ENCODE measurements around the gene GATAD2A.
"Not testable (repeated sequence)": the region's sequence is repeated elsewhere in the genome, so short reads cannot be mapped to it uniquely, and the experiment has no call there.

Gene GATAD2A, protein sequence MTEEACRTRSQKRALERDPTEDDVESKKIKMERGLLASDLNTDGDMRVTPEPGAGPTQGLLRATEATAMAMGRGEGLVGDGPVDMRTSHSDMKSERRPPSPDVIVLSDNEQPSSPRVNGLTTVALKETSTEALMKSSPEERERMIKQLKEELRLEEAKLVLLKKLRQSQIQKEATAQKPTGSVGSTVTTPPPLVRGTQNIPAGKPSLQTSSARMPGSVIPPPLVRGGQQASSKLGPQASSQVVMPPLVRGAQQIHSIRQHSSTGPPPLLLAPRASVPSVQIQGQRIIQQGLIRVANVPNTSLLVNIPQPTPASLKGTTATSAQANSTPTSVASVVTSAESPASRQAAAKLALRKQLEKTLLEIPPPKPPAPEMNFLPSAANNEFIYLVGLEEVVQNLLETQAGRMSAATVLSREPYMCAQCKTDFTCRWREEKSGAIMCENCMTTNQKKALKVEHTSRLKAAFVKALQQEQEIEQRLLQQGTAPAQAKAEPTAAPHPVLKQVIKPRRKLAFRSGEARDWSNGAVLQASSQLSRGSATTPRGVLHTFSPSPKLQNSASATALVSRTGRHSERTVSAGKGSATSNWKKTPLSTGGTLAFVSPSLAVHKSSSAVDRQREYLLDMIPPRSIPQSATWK

DNA sequence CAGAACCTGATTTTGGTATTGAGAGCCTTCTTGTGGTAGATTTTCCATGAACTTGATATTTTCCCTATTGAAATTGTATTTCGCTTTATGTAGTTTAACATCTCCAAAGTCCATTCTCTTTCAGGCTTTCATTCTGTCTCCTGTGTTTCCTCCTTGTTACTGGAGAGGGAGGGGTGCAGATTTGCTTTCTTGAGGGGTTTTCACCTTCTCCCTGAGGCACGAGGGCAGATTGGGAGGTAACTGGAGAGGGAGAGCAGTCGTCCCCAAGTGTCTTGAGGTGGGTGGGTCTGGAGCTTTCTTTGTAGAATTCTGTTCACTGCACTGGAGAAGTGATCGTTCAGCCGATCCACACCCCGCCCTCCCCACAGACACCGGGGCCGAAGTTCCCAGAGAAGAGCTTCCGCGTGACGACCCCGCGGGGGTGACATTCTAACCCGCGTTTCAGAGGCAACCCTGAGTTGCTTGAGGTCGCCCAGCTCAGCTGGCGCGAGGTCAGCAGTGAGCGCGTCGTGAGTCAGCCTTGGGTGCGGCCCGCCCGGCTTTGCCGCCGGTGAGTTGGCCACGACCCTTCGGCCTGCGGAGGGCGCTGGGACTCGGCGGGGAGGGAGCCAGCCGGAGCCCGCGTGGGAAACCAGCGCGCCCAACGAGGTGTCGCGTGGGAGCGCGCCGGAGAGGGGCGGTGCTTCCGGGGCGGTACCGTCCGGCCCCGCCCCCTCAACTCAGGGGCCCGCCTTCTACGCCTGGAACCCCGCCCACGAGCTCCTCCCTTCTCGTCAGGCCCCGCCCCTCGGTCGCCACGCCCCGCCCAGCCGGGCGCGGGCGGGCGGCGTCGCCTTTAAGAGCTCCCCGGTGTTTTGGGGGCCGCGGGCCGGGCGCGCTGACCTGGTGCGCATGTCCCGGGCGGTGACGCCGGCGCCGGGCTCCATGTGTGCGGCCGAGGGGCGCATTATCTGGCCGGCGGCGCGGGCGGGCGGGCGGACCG, at the start of gene GATAD2A:
Gene GATAD2A (plus strand): TSS at position 797 of the 982 bp plus-strand sequence. CDS start 59,671 bp downstream, outside the sequence.
- peak; percentile 87 for DNase-seq

DNA sequence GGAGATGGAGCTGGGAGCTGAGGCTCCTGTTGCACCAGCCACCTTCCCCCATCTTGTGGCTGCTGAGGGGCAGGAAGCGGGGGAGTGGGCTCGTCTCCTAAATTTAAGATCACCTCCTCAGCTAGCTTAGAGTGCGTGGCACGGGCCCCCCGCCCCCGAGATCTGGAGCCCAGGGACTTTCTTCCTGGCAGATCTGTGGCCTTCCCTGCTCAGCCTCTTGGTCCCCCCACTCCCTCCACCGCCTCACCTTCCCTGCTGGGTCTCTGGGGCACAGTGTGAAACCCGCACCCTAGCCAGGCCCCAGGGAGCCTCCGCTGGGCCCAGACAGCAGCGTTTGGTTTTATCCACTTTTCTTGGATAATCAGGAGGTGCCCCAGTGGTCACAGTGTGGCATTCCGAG, 49.0 kb upstream of the GATAD2A start:
- no peak for DNase-seq

DNA sequence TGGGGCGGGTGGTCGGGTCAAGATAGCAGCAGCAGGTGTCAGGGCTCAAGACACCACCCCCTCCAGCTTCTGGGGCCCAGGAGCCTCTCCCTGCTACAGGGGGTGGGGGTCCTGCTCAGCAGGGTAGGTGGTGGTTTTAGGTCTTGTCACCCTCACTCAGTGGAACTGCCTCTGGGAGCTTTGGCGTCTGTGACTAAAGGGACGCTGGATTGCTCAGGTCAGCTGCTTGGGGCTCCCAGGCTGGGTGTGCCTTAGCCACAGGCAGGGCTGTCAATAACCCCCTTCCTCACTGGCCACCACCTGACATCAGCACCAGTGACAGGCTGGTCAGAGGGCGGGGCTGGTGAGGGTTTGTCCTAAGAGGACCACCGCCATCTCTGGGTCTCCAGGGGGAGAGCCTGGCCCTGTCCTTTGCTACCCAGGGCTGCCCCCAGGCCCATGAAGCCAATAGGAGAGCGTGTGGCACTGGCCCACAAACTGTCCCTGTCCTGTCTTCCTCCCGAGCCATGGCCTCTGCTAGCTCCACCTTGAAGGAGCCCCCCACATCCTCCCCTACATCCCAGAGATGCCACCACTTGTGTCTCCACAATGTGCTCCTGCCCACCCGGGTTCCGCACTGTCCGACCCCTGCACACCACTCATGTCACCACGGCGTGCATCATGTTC, 48.4 kb upstream of the GATAD2A start:
- DNase-seq: no peak

DNA sequence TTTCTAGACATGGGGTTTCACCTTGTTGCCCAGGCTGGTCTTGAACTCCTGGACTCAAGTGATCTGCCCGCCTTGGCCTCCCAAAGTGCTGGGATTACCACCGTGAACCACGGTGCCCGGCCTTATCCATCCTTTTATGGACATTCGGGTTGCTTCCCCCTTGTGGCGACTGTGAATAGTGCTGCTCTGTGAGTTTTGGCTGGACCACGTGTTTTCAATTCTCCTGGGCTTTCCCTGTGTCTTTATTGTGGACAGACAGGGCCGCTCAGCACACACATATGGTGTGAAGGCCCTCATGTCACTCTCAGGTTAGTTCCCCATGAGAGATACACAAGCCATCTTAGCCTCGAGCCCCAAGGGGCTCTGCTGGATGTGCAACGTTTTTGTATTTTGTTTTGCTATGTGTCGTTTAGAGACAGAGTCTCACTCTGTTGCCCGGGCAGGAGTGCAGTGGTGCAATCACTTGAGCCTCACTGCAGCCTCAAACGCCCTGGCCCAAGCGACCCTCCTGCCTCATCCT, 44.3 kb upstream of the GATAD2A start:
- DNase-seq: peak; percentile 88

DNA sequence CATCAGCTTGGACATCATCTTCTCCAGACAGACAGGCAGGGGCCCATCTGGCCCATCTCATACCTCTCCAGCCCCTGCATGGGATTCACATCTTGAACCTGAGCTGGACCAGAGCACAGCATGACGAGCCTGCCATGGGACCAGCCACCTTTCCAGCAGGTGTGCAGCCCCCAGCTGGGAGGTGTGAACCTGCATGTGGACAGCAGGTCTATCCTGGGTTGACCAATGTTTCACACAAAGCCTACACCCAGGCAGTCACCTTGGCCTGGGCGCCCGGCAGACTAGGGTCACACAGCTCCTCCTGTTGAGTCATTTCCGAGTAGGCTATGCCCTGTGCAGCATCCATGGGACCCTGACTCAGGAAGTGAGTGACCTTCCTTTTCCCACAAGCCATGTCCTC, 43.4 kb upstream of the GATAD2A start:
- no peak for DNase-seq

DNA sequence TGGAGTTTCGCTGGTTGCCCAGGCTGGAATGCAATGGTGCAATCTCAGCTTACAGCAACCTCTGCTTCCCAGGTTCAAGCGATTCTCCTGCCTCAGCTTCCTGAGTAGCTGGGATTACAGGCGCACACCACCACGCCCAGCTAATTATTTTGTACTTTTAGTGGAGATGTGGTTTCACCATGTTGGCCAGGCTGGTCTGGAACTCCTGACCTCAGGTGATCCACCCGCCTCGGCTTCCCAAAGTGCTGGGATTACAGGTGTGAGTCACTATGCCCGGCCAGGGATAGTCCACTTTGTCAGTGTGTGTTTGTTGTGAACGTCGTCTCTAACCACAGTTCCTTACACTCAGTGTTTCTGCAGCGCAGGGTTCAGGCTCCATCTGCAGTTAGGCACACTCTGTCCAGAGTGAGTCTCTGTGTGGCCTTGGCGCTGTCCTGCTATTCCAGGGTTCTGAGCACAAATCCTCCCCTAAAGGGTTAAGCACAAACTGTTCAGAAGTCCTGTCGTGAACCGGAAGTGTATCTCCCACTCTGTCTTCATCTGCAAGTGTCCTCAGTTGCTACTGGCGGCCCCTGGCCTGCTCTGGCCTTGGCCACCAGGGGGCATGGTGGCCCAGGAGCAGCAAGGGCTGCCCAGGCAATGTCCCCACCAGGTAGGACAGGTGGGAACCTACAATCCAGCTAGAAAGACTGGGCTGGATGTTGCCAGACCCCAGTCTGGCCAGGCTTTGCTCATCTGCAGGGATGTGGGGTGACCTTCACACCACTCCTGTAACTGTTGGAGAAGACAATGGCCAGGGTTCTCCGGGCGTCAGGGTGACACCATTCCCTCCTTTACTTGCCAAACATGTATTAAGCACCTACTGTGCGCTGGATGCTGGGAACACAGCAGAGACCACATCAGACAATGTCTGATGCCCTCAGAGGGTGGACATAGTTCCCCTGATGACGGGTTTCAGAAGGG, 38.8 kb upstream of the GATAD2A start:
- DNase-seq: peak; percentile 17

DNA sequence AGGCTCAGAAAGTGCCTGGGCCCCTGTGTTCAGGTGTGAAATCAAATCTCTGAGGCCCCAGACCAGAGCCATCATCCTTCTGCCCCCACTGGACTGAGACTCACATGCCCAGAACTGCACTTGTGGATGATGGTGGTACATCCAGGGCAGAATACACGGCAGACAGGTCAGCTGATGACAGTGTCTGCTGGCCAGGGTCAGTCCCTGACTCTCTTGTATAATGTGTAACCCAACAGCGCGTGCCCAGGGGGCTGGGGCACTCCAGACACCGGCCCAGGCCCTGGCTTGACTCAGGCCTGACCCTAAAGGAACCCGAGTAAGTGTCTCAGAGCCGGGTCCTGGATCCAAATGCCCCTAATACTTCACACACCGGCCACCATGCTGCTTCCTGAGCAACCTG, 37.4 kb upstream of the GATAD2A start:
- DNase-seq: no peak

DNA sequence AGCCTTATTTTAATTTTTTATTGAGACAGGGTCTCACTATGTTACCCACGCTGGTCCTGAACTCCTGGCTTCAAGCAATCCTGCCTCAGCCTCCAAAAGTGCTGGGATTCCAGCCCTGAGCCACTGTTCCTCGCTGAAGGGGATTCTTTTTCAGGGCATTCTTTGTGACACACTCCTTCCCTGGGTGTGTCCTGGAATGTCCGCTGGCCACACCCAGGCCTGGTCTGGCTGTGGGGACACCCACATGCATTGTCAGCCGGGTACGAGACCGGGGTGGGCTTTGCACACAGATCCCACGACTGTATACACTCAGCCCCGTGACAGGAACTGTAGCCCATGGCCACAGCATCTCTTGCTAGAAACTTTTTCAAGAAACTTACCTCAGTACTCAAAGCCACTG, 34.4 kb upstream of the GATAD2A start:
- no peak for DNase-seq

DNA sequence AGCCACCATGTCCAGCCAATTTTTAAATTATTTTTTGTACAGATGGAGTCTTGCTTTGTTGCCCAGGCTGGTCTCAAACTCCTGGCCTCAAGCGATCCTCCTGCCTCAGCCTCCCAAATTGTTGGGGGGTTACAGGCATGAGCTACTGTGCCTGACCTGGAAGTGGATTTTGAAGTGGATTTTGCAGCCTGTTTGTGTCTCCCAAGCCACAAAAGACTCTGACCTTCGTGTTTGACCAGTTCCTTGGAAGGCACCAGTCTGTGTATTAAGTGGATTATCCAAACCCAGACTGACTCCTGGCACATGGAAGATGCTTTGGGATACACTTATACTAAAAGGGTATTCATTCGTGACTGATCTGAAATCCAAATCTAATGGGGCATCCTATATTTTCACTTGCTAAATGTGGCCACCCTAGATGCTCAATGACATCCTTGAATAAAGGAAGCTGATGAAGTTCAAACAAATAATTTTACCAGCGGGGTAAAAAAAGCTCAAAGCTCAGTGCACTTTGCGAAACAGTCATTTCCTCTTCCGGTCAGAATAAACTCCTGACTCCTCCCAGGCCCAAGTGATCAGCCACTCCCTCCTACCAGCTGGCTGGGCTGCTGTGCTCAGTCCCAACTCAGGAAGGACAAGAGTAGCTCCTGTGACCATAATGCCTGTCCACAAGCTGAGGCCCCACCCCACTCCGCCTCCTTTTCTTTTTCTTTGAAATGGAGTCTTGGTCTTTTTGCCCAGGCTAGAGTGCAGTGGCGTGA, 32.6 kb upstream of the GATAD2A start:
- DNase-seq: no peak

DNA sequence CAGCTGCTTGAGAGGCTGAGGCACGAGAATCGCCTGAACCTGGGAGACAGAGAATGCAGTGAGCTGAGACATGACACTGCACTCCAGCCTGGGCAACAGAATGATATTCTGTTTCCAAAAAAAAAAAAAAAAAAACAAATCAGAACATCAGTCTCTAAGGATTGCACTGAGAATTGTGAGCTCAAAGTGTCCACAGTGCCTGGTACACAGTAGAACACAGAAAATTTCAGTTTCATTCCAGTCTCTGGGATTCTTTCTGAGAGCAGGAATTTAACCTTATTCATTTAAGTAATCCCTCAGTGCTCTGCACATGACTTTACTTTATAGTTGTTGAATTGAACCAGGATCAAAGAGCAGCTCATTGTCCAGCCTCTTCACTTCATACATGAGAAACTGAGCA, 25.9 kb upstream of the GATAD2A start:
- DNase-seq: no peak

DNA sequence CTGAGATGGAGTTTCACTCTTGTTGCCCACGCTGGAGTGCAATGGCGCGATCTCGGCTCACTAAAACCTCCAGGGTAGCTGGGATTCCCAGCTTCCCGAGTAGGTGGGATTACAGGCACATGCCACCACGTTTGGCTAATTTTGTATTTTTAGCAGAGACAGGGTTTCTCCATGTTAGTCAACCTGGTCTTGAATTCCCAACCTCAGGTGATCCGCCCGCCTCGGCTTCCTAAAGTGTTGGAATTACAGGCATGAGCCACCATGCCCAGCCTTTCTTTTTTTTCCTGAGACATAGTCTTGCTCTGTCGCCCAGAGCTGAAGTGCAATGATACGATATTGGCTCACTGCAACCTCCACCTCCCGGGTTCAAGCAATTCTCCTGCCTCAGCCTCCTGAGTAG, 25.2 kb upstream of the GATAD2A start:
- not testable (repeated sequence) for DNase-seq

DNA sequence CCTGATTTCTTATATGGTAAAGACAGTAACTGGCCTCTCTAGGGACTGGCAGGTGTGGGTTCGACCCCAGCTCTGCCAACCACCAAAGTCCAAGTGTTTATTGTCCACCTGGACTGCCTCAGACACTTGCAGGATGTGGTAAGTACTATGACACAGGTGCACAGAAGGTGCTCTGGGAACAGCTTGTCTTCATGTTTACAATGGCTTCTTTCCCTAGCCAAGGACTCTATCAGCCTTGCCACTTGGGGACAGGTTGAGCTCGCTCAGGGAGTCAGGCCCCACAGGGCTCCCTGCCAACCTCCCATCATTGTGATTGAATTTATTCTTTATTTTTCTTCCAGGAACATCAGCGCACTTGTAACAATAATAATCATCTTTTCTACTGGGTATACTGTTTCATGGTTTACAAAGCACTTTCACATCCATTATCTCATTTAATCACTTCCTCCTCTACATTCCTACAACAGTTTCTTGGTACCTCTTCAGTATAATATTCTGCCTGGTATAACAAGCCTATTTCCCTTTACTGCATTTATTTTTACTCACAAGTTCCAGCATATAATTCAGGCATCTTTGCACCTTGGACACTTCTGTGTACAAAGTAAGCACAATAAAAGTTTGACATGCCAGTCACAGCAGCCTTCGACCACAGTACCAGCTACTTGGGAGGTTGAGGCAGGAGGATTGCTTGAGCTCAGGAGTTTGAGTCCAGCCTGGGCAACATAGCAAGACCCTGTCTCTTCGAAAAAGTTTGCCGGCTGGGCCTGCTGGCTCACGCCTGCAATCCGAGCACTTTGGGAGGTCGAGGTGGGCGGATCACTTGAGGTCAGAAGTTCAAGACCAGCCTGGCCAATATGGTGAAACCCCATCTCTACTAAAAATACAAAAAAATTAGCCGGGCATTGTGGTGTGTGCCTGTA, 24.2 kb upstream of the GATAD2A start:
- DNase-seq: peak; percentile 33

DNA sequence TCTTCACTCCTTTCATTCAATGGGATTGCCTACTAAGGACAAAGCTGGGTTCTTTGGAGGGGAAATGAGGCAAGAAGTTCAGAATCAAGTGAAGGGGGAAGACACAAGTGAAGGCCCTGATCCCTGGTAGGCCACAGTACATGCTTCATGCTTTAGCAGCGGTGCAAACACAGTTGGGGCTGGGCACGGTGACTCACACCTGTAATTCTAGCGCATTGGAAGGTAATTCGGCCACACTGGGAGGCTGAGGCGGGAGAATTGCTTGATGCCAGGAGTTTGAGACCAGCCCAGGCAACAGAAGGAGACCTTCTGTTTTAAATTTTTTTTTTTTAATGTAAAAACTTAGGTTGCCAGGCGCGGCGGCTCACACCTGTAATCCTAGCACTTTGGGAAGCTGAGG, 23.4 kb upstream of the GATAD2A start:
- no peak for DNase-seq

DNA sequence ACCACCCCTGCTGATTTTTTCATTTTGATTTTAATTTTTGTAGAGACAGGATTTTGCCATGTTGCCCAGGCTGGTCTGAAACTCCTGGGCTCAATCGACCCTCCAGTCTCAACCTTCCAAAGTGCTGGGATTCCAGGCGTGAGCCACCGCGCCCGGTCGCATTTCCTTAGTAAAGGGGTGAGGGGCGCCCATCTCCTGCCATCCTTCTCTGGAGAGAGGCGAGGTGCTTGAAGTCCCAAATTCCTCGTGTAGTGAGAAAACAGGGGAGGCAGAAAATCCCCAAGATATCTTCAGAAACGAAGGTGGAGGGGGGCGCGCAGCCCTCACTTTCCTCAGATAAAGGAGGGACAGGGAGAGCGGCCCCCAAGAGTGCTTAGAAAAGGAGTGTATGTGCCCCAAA, 21.0 kb upstream of the GATAD2A start:
- DNase-seq: no peak

DNA sequence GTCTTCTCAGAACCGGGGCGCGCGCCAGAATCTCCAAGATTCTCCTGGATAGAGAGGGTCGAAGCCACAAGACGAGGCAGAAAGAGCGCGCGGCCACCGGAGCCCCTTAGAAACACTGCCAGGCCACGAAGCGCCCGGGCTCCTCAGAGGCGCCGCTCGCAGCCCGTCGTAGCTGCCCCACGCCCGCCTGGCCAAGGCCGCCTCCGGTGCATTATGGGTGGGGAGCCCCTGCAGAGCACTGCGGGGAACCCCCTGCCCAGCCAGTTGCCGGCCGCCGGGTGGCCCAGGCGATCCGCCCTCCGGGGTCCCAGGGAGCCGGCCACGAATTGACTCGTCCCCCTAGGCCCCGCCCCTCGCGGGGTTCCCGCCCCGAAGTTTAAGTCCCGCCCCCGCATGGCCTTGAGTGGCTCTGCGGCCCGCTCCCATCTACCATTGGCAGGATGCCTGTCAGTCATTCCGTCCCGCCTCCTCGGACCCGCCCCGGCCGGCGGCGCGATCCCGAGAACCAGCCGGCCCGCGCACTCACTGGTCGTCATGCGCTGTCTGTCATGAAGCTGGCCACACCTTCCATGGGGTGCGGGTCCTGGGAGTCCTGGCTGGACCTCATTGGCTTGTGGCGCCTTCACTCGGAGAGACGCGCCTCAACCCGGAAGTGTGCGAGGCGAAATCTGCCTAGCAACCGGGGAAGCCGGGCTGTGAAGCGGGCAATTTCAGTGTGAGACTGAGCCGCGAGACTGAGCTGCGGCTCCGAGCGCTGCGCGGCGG, 20.2 kb upstream of the GATAD2A start:
- peak; percentile 98 for DNase-seq

DNA sequence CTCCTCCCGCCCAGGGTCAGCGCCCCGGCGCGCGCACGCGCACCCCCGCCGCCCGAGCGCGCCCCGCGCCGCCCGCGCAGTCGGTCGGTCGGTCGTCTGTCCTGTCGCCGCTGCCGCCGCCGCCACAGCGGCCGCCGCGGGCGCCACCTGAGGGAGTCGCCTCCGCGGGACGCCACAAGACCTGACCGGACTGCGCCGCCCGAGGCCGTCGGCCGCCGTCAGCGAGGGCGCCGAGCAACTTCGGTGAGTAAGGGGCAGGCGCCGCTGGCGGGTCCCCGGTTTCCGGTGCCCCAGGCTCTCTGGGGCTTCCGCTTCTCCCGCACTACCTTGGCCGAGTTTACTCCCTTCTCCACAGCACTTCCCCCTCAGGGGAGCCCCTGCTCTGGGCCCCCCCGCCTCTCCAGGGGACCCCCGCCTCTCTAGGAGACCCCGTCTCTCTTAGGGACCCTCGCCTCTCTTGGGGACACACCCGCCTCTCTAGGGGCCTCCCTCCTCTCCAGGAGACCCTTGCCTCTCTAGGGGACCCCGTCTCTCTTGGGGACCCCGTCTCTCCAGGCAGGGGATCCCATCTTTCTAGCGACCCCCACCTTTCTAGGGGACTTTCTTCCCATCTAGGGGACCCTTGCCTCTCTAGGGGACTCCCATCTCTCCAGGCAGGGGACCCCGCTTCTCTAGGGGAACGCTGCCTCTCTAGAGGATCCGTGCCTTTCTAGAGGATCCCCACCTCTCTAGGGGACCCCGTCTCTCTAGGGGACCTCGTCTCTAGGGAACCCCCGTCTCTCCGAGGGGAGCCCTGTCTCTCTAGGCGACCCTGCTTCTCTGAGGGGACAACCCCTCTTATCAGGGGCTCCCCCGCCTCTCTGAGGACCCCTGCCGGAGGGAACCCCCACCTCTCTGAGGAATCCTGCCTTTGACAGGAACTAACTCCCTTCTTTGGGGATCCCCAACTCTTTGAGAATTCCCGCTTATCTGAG, 19.3 kb upstream of the GATAD2A start:
- no peak for DNase-seq

DNA sequence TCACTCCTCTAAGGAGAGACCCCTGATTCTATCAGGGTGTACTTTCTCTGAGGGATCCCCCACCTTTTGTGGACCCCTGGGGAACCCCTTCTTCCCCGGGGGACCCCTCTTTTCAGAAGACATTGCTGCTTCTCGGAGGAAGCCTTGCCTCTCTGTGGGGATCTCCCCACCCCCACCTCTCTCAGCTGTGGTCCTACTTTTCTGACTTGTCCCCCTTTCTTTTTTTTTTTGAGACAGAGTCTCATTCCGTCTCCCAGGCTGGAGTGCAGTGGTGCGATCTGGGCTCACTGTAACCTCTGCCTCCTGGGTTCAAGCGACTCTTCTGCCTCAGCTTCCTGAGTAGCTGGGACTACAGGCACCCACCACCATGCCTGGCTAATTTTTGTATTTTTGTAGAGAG, 18.4 kb upstream of the GATAD2A start:
- no peak for DNase-seq
